ENCODE data around the gene CCDC126.

GRCh38 chr7:23680414-23681405 is 83.5 kb downstream of the CCDC126 start:
- TF ChIP-seq CTCF (IDR thresholded peaks at IDR 0.05) = no peak
- TF ChIP-seq POLR2A (IDR thresholded peaks at IDR 0.05) = peak; percentile 22
